Lower leg skin (tissue), 4 donors: ENCODE data around the gene PRKCE. TPM values are rescaled to one million over a fixed set of nuclear protein-coding genes. Genes with fewer than 3 reads are reported as not detected.
A peak's percentile ranks its signal among the peaks of the same experiment; 100 is the strongest.

Experiments used
- DNase-seq, 2 donors: peaks; one replicate each; pipeline ENCODE4 v3.0.0-alpha.2; 2019; ENCODE audit warnings: low spot score in 2 of 2
- H3K4me3 ChIP-seq: fragments of 200-600 bp; sonication (generic); 2 replicates; pipeline ENCODE4 v1.5.1; 2017; ENCODE audit warnings: mild to moderate bottlenecking, low read depth; ENCODE audit not compliant: poor library complexity, severe bottlenecking
- POLR2A ChIP-seq, 2 donors: fragments of 450-650 bp; IDR thresholded peaks; one replicate each; pipeline ENCODE4 v1.6.1; 2016 to 2017; ENCODE audit warnings: antibody characterized with exemption in 2 of 2, mild to moderate bottlenecking in 1 of 2, moderate library complexity in 1 of 2
- WGBS, 2 donors: methylation state at CpG; one replicate each; pipeline ENCODE4 v1.1.5; 2018; 5-methylcytosine and 5-hydroxymethylcytosine counted together
- intact Hi-C: fragments of 100-400 bp; cut with DNase I; formaldehyde crosslinking; loops from one replicate; pipeline ENCODE4 v1.15.0; 2023; ENCODE audit warnings: low total_unique reads
- total RNA-seq, 4 donors: library from RNA; depleted of rRNA; stranded (reverse); fragments of >200 nt; gene quantifications; one replicate each; pipeline ENCODE4 v1.1.0, GENCODE V29; 2016
- TF ChIP-seq, protein P1 (sequence below), 3 donors: fragments of 450-650 bp; IDR thresholded peaks; one replicate each; pipeline ENCODE4 v1.5.1; 2016; ENCODE audit warnings: antibody characterized with exemption in 3 of 3, mild to moderate bottlenecking in 3 of 3, moderate library complexity in 2 of 3

PRKCE gene
- total RNA-seq, 4 donors from 2014 or later: 3.5 to 10.3 (median 6.1) TPM

DNA sequence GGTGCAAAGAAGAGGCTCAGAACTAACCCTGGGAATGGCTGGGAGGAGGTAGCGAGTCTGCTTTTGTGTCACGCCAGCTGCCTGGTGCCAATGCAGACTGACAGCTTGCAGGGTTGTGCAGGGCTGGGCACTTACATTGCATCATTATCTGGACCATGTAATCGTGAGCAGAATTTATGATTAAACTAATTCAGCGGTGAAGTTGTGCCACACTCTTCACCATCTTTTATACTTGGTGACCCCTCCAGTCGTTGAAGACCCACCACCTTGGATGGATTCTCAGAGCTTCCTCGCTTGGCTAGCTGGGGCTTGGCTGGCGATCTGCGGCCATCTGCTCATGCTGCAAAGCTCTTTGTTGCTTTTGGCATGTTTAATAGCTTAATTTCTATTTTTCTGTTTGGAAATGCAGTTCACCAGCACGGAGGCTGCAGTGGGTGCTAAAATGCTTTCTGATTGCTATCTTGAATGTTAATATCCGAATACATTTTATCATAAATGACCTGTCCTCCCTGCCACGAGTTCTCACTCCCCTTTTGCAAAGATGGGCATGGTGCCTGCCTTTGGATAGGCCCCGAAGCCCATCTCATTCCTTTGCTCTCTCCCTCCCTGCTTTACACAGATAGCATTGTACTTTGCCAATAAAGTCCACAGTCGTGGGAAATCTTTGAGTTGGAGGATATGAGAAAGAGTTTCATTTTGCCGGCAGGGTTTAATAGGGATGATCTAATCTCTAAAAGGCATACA is 188.2 kb downstream of the PRKCE start:
- TF ChIP-seq, protein P1, sequence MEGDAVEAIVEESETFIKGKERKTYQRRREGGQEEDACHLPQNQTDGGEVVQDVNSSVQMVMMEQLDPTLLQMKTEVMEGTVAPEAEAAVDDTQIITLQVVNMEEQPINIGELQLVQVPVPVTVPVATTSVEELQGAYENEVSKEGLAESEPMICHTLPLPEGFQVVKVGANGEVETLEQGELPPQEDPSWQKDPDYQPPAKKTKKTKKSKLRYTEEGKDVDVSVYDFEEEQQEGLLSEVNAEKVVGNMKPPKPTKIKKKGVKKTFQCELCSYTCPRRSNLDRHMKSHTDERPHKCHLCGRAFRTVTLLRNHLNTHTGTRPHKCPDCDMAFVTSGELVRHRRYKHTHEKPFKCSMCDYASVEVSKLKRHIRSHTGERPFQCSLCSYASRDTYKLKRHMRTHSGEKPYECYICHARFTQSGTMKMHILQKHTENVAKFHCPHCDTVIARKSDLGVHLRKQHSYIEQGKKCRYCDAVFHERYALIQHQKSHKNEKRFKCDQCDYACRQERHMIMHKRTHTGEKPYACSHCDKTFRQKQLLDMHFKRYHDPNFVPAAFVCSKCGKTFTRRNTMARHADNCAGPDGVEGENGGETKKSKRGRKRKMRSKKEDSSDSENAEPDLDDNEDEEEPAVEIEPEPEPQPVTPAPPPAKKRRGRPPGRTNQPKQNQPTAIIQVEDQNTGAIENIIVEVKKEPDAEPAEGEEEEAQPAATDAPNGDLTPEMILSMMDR (IDR thresholded peaks at IDR 0.05): no peak
- TF ChIP-seq POLR2A (IDR thresholded peaks at IDR 0.05): no peak
- no peak overlapping the region for H3K4me3 ChIP-seq
- WGBS, 2 donors: 39 to 45% methylated on average over 14 of the region's 14 CpGs
- intact Hi-C loops: no loop called here
- peak in 1 of 2 donors; percentile 70 for DNase-seq

DNA sequence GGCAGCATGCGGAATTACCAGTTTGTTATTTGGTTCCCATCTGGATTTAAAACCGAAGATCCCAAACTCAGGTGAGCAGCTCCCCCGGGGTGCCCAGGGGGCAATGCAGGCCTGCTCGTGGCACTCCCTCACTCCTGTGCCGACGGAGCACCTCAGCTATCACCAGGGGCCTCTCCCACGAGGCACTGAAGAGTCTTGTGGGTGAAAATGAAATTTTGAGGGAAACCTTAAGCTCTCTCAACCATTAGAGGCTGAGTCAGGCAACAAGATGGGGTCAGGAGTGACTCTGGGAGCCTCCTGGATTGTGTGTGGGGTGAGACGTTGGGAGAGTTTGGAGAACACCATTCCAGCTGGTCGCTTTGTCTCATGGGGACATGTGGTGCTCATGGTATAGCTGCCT is 189.0 kb downstream of the PRKCE start:
- intact Hi-C loops: no loop called here
- peak in 1 of 2 donors; percentile 45 for DNase-seq
- WGBS, 2 donors: 75 to 77% methylated on average over 9 of the region's 9 CpGs
- no peak overlapping the region for H3K4me3 ChIP-seq
- TF ChIP-seq POLR2A (IDR thresholded peaks at IDR 0.05): no peak
- TF ChIP-seq, protein P1 (IDR thresholded peaks at IDR 0.05): no peak

DNA sequence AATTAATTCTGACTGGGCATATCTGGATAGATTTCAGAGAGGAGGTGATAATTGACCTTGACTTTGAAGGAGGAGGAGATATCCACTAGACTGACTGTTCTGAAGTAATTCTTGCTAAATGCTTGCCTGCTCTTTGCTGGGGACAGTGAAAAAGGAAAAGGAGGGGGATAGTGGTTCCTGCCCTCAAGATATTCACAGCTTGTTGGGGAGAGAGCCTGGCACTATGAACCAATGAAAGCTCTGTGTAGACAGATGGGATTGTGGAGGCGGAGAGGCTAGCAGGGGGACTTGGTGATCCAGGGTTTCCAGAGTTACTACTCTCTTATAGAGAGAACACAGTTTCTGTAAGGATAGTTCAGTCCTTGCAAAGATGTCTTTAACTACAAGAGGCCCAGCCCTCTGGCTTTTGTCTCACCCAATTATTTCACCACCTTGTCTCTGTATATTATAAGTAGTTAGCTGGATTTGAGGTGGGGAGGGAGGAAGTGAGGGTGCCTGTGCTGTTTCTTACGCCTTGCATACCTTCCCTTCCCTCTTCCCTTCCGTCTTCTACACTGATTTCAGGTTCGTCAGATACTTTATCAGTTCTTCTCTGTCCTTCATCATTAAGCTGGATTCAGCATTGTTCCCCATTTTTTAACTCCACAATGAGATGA is 190.4 kb downstream of the PRKCE start:
- TF ChIP-seq POLR2A (IDR thresholded peaks at IDR 0.05): no peak
- TF ChIP-seq, protein P1 (IDR thresholded peaks at IDR 0.05): no peak
- DNase-seq: no peak
- intact Hi-C loops: no loop called here
- 76 to 91% methylated on average over 4 of the region's 4 CpGs for WGBS, 2 donors
- H3K4me3 ChIP-seq: no peak overlapping the region

DNA sequence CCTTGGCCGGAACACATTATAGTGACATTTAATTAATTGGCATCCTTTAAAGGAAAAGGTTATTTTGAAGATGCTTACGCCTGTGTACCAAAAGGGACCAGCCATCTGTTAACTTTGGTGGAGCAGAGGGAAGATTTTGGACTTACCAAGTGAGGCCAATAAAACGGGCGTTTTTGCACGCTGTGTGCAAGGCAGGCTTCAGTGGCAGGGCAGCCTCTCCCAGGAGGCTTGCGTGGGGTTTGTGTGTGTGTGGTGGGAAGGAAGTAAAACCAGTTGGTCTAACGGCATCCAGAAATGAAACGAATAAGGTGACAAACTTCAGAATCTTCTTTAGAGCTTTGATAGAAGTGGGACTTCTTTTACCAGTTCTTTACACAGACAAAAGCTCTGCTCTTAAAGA is 191.7 kb downstream of the PRKCE start:
- whole genome bisulfite sequencing, 2 donors: 78 to 79% methylated on average over 8 of the region's 8 CpGs
- H3K4me3 ChIP-seq: no peak overlapping the region
- DNase-seq: no peak
- intact Hi-C loops: no loop called here
- TF ChIP-seq, protein P1 (IDR thresholded peaks at IDR 0.05): no peak
- no peak for TF ChIP-seq POLR2A (IDR thresholded peaks at IDR 0.05)

DNA sequence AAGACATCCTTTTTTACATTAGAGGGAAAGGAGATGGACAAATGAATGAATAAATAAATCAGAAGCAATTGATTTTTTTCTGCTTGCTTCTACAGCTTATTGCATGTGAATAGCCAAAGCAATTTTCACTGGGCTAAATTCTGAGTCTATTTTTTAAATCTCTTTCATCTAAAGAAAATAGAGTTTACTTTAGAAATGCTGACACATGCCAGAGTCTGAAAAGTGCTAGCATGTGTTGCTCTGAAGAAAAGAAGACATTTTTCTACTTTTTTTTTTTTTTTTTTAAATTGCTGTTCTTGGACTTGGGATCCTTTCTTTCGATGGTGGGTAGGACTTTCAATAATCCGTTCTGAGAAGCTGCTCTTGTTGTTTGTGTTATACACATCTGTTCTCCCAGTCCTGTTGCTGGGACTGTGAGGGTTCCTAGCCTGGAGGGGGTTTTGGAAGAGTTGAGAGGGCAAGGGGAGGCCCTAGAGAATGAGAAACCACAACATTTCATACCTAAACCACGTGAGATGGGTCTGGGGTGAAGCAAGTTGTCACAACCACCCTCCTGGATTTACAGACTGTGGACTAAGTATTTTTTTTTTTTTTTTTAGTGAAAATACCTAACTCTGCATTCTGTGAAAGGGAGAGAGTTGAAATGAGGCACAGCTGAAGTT is 193.5 kb downstream of the PRKCE start:
- TF ChIP-seq POLR2A (IDR thresholded peaks at IDR 0.05): no peak
- TF ChIP-seq, protein P1 (IDR thresholded peaks at IDR 0.05): no peak
- no peak for DNase-seq
- H3K4me3 ChIP-seq: no peak overlapping the region
- 53 to 76% methylated on average over 3 of the region's 3 CpGs for WGBS, 2 donors
- intact Hi-C loops: no loop called here
